K562 (cell line): ENCODE data around the gene DNAJC6. TPM values are rescaled to one million over a fixed set of nuclear protein-coding genes. Genes with fewer than 3 reads are reported as not detected.

Source experiments
- ATAC-seq: fragments of 200-7000 bp; cut with Tn5 transposase; 3 replicates; pipeline ENCODE4 v1.9.1; 2020; ENCODE audit warnings: moderate library complexity
- BruUV-seq: library from RNA; stranded (reverse); fragments of 400-500 nt; replicated peaks from 2 replicates; lab custom pipeline; 2021; lab: Mats Ljungman, UMichigan
- CTCF ChIA-PET: fragments of 300-600 bp; formaldehyde crosslinking; extraction: SDS; loops from one replicate; lab custom pipeline; 2021; ENCODE audit warnings: low intra/inter-chr PET ratio; lab: Yijun Ruan, JAX
- POLR2A ChIA-PET: fragments of 300-600, 350-650 bp; sonication (Branson Sonifier 250); formaldehyde crosslinking; extraction: SDS; loops from one replicate; lab custom pipeline; 2021; ENCODE audit warnings: antibody characterized with exemption, inconsistent platforms; lab: Yijun Ruan, JAX
- DNase-seq, 4 experiments: peaks; one replicate each; pipeline versions ENCODE4 v3.0.0 to v3.0.0-alpha.2; 2011 to 2018; ENCODE audit warnings: low spot score in 3 of 4, mixed read lengths in 3 of 4; ENCODE audit errors: extremely low read depth in 1 of 4
- FAIRE-seq: peaks from 2 replicates; lab custom pipeline; 2011; peaks lifted over from hg19 to GRCh38; lab: Jason Lieb, UNC
- H2AFZ ChIP-seq: 2 replicates; pipeline ENCODE4 v1.6.0; 2011; ENCODE audit warnings: low read depth, low read length, control low read depth, inconsistent platforms
- H3K27ac ChIP-seq: fragments of 200-600 bp; 3 replicates; pipeline ENCODE4 v1.8.0; 2011; ENCODE audit warnings: low read depth, mild to moderate bottlenecking, control low read depth, inconsistent platforms, low read length, moderate library complexity, mixed read lengths; ENCODE audit errors: extremely low read depth
- H3K27me3 ChIP-seq, 2 experiments: fragments of 300-600 bp in 1 of 2; 2 replicates in 1 of 2; 3 replicates in 1 of 2; pipeline versions ENCODE4 v1.6.0 to v1.8.0; 2011; ENCODE audit warnings: inconsistent platforms in 2 of 2, low read length in 2 of 2, mild to moderate bottlenecking in 1 of 2, mixed read lengths in 1 of 2, moderate library complexity in 1 of 2; ENCODE audit not compliant: control insufficient read depth in 2 of 2, insufficient read depth in 2 of 2
- H3K36me3 ChIP-seq: fragments of 300-600 bp; 3 replicates; pipeline ENCODE4 v1.8.0; 2011; ENCODE audit warnings: mild to moderate bottlenecking, low read length, inconsistent platforms; ENCODE audit not compliant: control insufficient read depth, insufficient read depth
- H3K4me1 ChIP-seq, 2 experiments: fragments of 200-600 bp in 1 of 2; replicated peaks in 1 of 2; 2 replicates in 1 of 2; 3 replicates in 1 of 2; pipeline versions ENCODE4 v1.5.1 to v1.8.0; 2011; ENCODE audit warnings: inconsistent platforms in 2 of 2, low read length in 2 of 2, mild to moderate bottlenecking in 1 of 2, mixed read lengths in 1 of 2, moderate library complexity in 1 of 2; ENCODE audit not compliant: control insufficient read depth in 2 of 2, insufficient read depth in 2 of 2
- H3K4me2 ChIP-seq: 2 replicates; pipeline ENCODE4 v1.6.1; 2011; ENCODE audit warnings: low read length, control low read depth, inconsistent platforms, mixed read lengths; ENCODE audit not compliant: insufficient read depth
- H3K4me3 ChIP-seq: fragments of 200-600 bp; sonication (generic), shearing (Covaris generic); 2 replicates; pipeline ENCODE4 v1.5.1; 2016; ENCODE audit warnings: control low read depth, inconsistent platforms
- H3K79me2 ChIP-seq: fragments of 200-600 bp; 3 replicates; pipeline ENCODE4 v1.8.0; 2011; ENCODE audit warnings: low read length, inconsistent platforms; ENCODE audit not compliant: control insufficient read depth, insufficient read depth
- H3K9ac ChIP-seq, 2 experiments: 2 replicates each; pipeline versions ENCODE4 v1.6.0 to v1.6.1; 2011; ENCODE audit warnings: low read depth in 2 of 2, low read length in 2 of 2, control low read depth in 1 of 2, inconsistent platforms in 1 of 2, mild to moderate bottlenecking in 1 of 2, mixed read lengths in 1 of 2; ENCODE audit not compliant: insufficient read depth in 1 of 2
- H3K9me1 ChIP-seq: one replicate; pipeline ENCODE4 v1.6.0; 2011; ENCODE audit warnings: inconsistent platforms, mild to moderate bottlenecking, low read length, moderate library complexity; ENCODE audit not compliant: control insufficient read depth, insufficient read depth
- H3K9me3 ChIP-seq: replicated peaks from 2 replicates; pipeline ENCODE4 v1.5.1; 2011; ENCODE audit warnings: low read depth, low read length, inconsistent platforms; ENCODE audit not compliant: control insufficient read depth, insufficient read depth
- H4K20me1 ChIP-seq: replicated peaks from 2 replicates; pipeline ENCODE4 v1.6.1; 2011; ENCODE audit warnings: low read length, inconsistent platforms, mixed read lengths; ENCODE audit not compliant: control insufficient read depth, insufficient read depth
- ADNP ChIP-seq: fragments of 200-800 bp; sonication (Bioruptor generic); IDR thresholded peaks from 2 replicates; pipeline ENCODE4 v1.6.1; 2016; ENCODE audit warnings: missing genetic modification characterization, missing compliant biosample characterization
- HINFP ChIP-seq: fragments of 450-650 bp; conservative IDR thresholded peaks from 2 replicates; pipeline ENCODE4 v1.6.1; 2016; ENCODE audit warnings: missing genetic modification characterization, low read depth, mild to moderate bottlenecking, control low read depth, missing compliant biosample characterization
- L3MBTL2 ChIP-seq: fragments of 450-650 bp; IDR thresholded peaks from 2 replicates; pipeline ENCODE4 v1.6.1; 2016; ENCODE audit warnings: mild to moderate bottlenecking, moderate library complexity
- NBN ChIP-seq: fragments of 450-650 bp; IDR thresholded peaks from 2 replicates; pipeline ENCODE4 v1.6.1; 2016; ENCODE audit warnings: low read depth, mild to moderate bottlenecking
- NR2C2 ChIP-seq, 2 experiments: fragments of 200-800 bp in 1 of 2; sonication (Bioruptor generic) in 1 of 2; sonication (generic) in 1 of 2; formaldehyde crosslinking in 1 of 2; IDR thresholded peaks; 2 replicates each; pipeline versions ENCODE4 v1.6.1 to v1.8.0; 2016 to 2022; ENCODE audit warnings: mild to moderate bottlenecking in 1 of 2, missing compliant biosample characterization in 1 of 2, missing genetic modification characterization in 1 of 2, missing genetic modification reagents in 1 of 2
- PHF21A ChIP-seq: fragments of 450-650 bp; IDR thresholded peaks from 2 replicates; pipeline ENCODE4 v1.6.1; 2017; ENCODE audit warnings: low read depth, borderline replicate concordance
- PURB ChIP-seq: sonication (generic); formaldehyde crosslinking; IDR thresholded peaks from 2 replicates; pipeline ENCODE4 v1.9.0; 2021; ENCODE audit warnings: low read depth, mild to moderate bottlenecking, missing genetic modification reagents
- SMAD1 ChIP-seq: fragments of 150-350 bp; IDR thresholded peaks from 2 replicates; pipeline ENCODE4 v1.6.1; 2014; ENCODE audit warnings: low read length, low read depth; ENCODE audit not compliant: partially characterized antibody
- TRIM24 ChIP-seq, 2 experiments: fragments of 450-650 bp; IDR thresholded peaks; 2 replicates each; pipeline ENCODE4 v1.6.1; 2016
- UBTF ChIP-seq, 2 experiments: IDR thresholded peaks; 2 replicates each; pipeline ENCODE4 v1.6.1; 2012; ENCODE audit warnings: improper control_type of control experiment in 2 of 2, low read depth in 2 of 2, low read length in 2 of 2, borderline replicate concordance in 1 of 2
- VEZF1 ChIP-seq: fragments of 200-800 bp; sonication (Bioruptor generic); IDR thresholded peaks from 2 replicates; pipeline ENCODE4 v1.6.1; 2017; ENCODE audit warnings: missing genetic modification characterization, missing compliant biosample characterization
- YBX1 ChIP-seq: fragments of 450-650 bp; IDR thresholded peaks from 2 replicates; pipeline ENCODE4 v1.7.1; 2016; ENCODE audit warnings: mild to moderate bottlenecking
- ZBTB5 ChIP-seq: fragments of 450-650 bp; IDR thresholded peaks from 2 replicates; pipeline ENCODE4 v1.6.1; 2017; ENCODE audit warnings: antibody characterized with exemption
- ZNF134 ChIP-seq: fragments of 250-450 bp; sonication (Bioruptor Pico); conservative IDR thresholded peaks from 2 replicates; pipeline ENCODE4 v1.4.0; 2020
- ZNF583 ChIP-seq: fragments of 250-450 bp; sonication (Bioruptor Pico); IDR thresholded peaks from 2 replicates; pipeline ENCODE4 v1.4.0; 2020
- WGBS: fragments of 100-300 bp; shearing (Covaris generic); methylation state at CpG from one replicate; pipeline ENCODE4 v1.1.6; 2016; ENCODE audit warnings: low coverage, mixed read lengths; ENCODE audit not compliant: insufficient coverage; ENCODE audit errors: missing lambda C conversion rate; 5-methylcytosine and 5-hydroxymethylcytosine counted together
- in situ Hi-C: fragments of 300-500 bp; cut with MboI; formaldehyde crosslinking; loops from 4 replicates; pipeline ENCODE4 v1.15.0; 2018; ENCODE audit warnings: inconsistent platforms, mixed read lengths
- intact Hi-C: fragments of 100-400 bp; cut with micrococcal nuclease; formaldehyde crosslinking; loops from 2 replicates; pipeline ENCODE4 v1.14.2; 2022
- polyA plus RNA-seq, 8 experiments: library from polyadenylated mRNA; depleted of rRNA in 4 of 8; stranded (reverse) in 5 of 8; unstranded in 3 of 8; fragments of >200 nt; fragmentation: Nextera tagmentation in 2 of 8; fragmentation: Illumina TruSeq in 1 of 8; extraction: Ambion mirVana in 2 of 8; extraction: Trizol in 1 of 8; gene quantifications; 2 replicates each; pipeline versions ENCODE4 v1.2.1 to v1.2.3, GENCODE V29; 2011 to 2014; ENCODE audit warnings: inconsistent platforms in 1 of 8, missing spikeins in 1 of 8
- total RNA-seq, 7 experiments: library from RNA; depleted of rRNA in 6 of 7; stranded (reverse); fragments of >200 nt in 6 of 7; fragmentation: Illumina TruSeq in 2 of 7; extraction: Trizol in 2 of 7; gene quantifications; 2 replicates each; pipeline versions ENCODE4 v1.2.1 to v1.2.3, GENCODE V29; 2011 to 2021; ENCODE audit warnings: low replicate concordance in 1 of 7

Gene DNAJC6
- total and polyA plus RNA-seq, 9 of the 15 experiments (the other 6 are each of a cell fraction or from before 2014, with no cell fraction given): 6.7 to 78.7 (median 28.0) TPM

GRCh38 chr1:65310078-65310587 is 790 bp downstream of the DNAJC6 start:
- Histone ChIP-seq H3K9me1 (no peaks in the 10 kb centered on the region), H3K4me3 (peak overlapping the region; percentile 51), H3K9me3 (no peaks in the 10 kb centered on the region), H3K4me1 (peaks cover 16 to 25% of the 10 kb centered on the region in 2 experiments; a peak in 4 of 5 replicates), H3K79me2 (peaks cover 77% of the 10 kb centered on the region), H3K27ac (peak overlapping the region; percentile 68; the same call in 2 of the 3 replicates), H3K36me3 (peaks cover 18% of the 10 kb centered on the region; the same call in 2 of the 3 replicates), H3K9ac (peak overlapping the region; percentile 30 to 91; a peak in 3 of 4 replicates), H3K4me2 (peak overlapping the region; percentile 78), H2AFZ (no peak overlapping the region), H4K20me1 (peaks cover 5% of the 10 kb centered on the region; the same call in 1 of the 2 replicates), H3K27me3 (no peaks in the 10 kb centered on the region)
- 5% methylated on average over 5 of the region's 12 CpGs for WGBS
- POLR2A ChIA-PET: interaction anchor here (0.9 to 1.8 kb wide), 10 partner anchors 10 to 377 kb away, joined by 3 to 8 read pairs (median 5); no protein-coding TSS in a partner anchor
- in situ Hi-C loops: no loop called here
- no TSS peak for BruUV-seq
- ATAC-seq (peak; percentile 79), FAIRE-seq (peak; percentile 86), DNase-seq (peak; percentile 77 to 90 (median 84))
- CTCF ChIA-PET: interaction anchor here (1.2 kb wide), 1 partner anchor 55 kb away, joined by 4 read pairs; no protein-coding TSS in a partner anchor
- intact Hi-C loops: loop anchor here (2.0 to 5.0 kb wide), 3 partner anchors 52 to 111 kb away; partner anchors contain the start of genes LEPR and LEPROT
- TF ChIP-seq TRIM24 (IDR thresholded peaks at IDR 0.05) (no peak), ADNP (no peak; the same call in 1 of the 2 replicates), UBTF (IDR thresholded peaks at IDR 0.05; ENCODE audit: borderline replicate concordance in 1 of 2, low read depth in 2 of 2, low read length in 2 of 2) (no peak), ZNF583 (CRISPR knock-in tag) (no peak), NBN (no peak), HINFP (no peak), L3MBTL2 (no peak), ZBTB5 (no peak), VEZF1 (CRISPR knock-in tag) (peak; percentile 88), SMAD1 (peak; percentile 11), YBX1 (no peak), PHF21A (no peak), PURB (no peak), NR2C2 (CRISPR knock-in tag; IDR thresholded peaks at IDR 0.05) (no peak), NR2C2 (tag; IDR thresholded peaks at IDR 0.05) (no peak), ZNF134 (CRISPR knock-in tag) (no peak)
